ENCODE results near the gene FADS3.
A peak's percentile ranks its signal among the peaks of the same experiment; 100 is the strongest.

DNA sequence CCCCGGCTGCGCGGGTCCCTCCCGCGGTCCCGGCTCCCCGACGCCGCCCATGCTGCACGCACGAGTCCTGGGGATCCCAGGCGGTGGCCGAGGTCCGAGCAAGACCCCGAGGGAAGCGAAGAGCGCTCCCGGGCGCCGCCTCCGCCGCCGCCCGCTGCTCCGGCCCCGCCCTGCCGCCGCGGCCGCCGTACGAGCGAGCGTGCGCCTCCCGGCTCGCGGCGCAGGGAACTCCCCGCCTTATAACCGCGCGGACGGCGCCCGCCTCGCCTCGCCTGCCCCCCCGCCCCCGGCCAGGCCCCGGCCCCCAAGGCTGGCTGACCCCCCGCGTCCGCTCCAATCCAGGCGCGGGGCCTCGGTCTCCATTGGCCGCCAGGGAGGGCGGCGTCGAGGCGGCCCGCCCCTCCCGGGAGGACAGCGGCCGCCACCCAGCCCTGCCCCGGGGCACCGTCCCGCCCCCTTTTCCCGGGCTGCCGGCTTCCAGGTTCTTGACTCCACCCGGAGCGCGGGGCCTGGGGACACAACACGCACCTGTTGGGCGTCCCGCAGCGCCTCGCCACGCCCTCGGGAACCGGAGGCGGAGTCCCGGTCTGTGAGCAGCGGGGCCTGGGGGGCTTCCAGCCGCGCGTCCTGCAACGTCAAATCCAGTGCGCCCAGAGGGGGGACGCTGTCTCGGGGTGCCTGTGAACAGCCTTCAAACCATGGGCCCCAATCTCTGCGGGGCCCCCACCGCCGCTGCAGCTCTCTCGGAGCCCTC is at the start of gene FADS3:
- TF ChIP-seq POLR2A (IDR thresholded peaks at IDR 0.05; ENCODE audit: low read length) (peak; percentile 6), GATA1 (IDR thresholded peaks at IDR 0.05; ENCODE audit: low read depth, low read length) (no peak)

All from erythroblast (primary cell).